Neural progenitor cell (in vitro differentiated cells): ENCODE data around the gene MYL12B. TPM values are rescaled to one million over a fixed set of nuclear protein-coding genes. Genes with fewer than 3 reads are reported as not detected.

Source experiments
- DNase-seq: peaks from one replicate; pipeline ENCODE4 v3.0.0-alpha.2; 2016; ENCODE audit warnings: low spot score
- H2AFZ ChIP-seq: fragments of 200-600 bp; sonication (generic); replicated peaks from 2 replicates; pipeline ENCODE4 v1.6.1; 2016; ENCODE audit warnings: antibody characterized with exemption
- H3F3A ChIP-seq: fragments of 200-600 bp; sonication (generic); 2 replicates; pipeline ENCODE4 v1.6.1; 2016; ENCODE audit warnings: antibody characterized with exemption, low read depth
- H3K27ac ChIP-seq: fragments of 200-600 bp; sonication (generic); 2 replicates; pipeline ENCODE4 v1.5.1; 2016; ENCODE audit warnings: mild to moderate bottlenecking
- H3K27me3 ChIP-seq: fragments of 200-600 bp; sonication (generic); 2 replicates; pipeline ENCODE4 v1.6.1; 2016; ENCODE audit warnings: mild to moderate bottlenecking, moderate library complexity
- H3K36me3 ChIP-seq: fragments of 200-600 bp; sonication (generic); 2 replicates; pipeline ENCODE4 v1.5.1; 2016
- H3K4me1 ChIP-seq: fragments of 200-600 bp; sonication (generic); 2 replicates; pipeline ENCODE4 v1.6.1; 2016; ENCODE audit warnings: mixed run types
- H3K4me2 ChIP-seq: fragments of 200-600 bp; sonication (generic); 2 replicates; pipeline ENCODE4 v1.6.1; 2016
- H3K4me3 ChIP-seq: fragments of 200-600 bp; sonication (generic); 2 replicates; pipeline ENCODE4 v1.5.1; 2016
- H3K79me2 ChIP-seq: fragments of 200-600 bp; sonication (generic); 2 replicates; pipeline ENCODE4 v1.6.1; 2016; ENCODE audit warnings: low read depth
- H3K9ac ChIP-seq: fragments of 200-600 bp; sonication (generic); 2 replicates; pipeline ENCODE4 v1.6.1; 2016
- H3K9me3 ChIP-seq: fragments of 200-600 bp; sonication (generic); 2 replicates; pipeline ENCODE4 v1.5.1; 2016; ENCODE audit warnings: low read depth
- H4K20me1 ChIP-seq: fragments of 200-600 bp; sonication (generic); 2 replicates; pipeline ENCODE4 v1.6.1; 2016; ENCODE audit warnings: low read depth
- H3K27ac Mint-ChIP-seq: 3 replicates; pipeline ENCODE4 v1.8.0; 2021; ENCODE audit warnings: mixed read lengths
- H3K27me3 Mint-ChIP-seq: 2 replicates; pipeline ENCODE4 v1.8.0; 2022; ENCODE audit warnings: low read depth, mild to moderate bottlenecking, inconsistent platforms, moderate library complexity, mixed read lengths; ENCODE audit not compliant: insufficient read depth
- H3K36me3 Mint-ChIP-seq: 3 replicates; pipeline ENCODE4 v1.8.0; 2021; ENCODE audit warnings: mixed read lengths
- H3K4me1 Mint-ChIP-seq: 3 replicates; pipeline ENCODE4 v1.8.0; 2021; ENCODE audit warnings: mixed read lengths
- H3K4me3 Mint-ChIP-seq: 3 replicates; pipeline ENCODE4 v1.8.0; 2021; ENCODE audit warnings: mild to moderate bottlenecking, moderate library complexity, mixed read lengths
- H3K9me3 Mint-ChIP-seq: 3 replicates; pipeline ENCODE4 v1.8.0; 2020; ENCODE audit warnings: mixed read lengths
- EZH2 ChIP-seq: fragments of 200-600 bp; sonication (generic); IDR thresholded peaks from 2 replicates; pipeline ENCODE4 v1.6.1; 2017; ENCODE audit warnings: antibody characterized with exemption, mild to moderate bottlenecking, moderate library complexity
- EZH2phosphoT487 ChIP-seq: fragments of 200-600 bp; sonication (generic); IDR thresholded peaks from 2 replicates; pipeline ENCODE4 v1.6.1; 2017; ENCODE audit warnings: antibody characterized with exemption
- total RNA-seq: library from RNA; depleted of rRNA; stranded (reverse); fragments of >200 nt; gene quantifications from 2 replicates; pipeline ENCODE4 v1.2.3, GENCODE V29; 2015; ENCODE audit warnings: low replicate concordance
- TF ChIP-seq, protein P1 (sequence below): fragments of 200-600 bp; sonication (generic); IDR thresholded peaks from 2 replicates; pipeline ENCODE4 v1.5.1; 2017; ENCODE audit warnings: antibody characterized with exemption, mild to moderate bottlenecking

MYL12B gene
- total RNA-seq, 1 donor from 2014 or later: 152 TPM

DNA sequence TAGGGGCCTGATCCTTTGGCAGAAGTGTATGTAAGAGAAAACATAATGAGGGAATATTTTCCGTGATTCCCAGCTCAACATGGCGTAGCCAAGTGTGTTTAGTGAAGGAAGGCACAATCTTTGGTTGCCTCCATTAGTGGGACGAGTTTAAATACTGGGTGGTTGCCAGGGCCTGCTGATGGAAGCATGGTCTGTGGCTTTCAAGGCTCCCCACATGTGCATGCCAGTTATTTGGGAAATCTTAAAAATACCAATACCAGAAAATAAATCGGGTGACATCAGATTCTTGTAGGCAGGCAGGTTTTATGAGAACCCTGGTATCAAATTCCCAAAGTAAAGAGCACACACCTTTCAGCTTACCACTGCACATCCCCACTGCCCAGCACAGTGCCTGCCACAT is 7.2 kb upstream of the MYL12B start:
- no peak overlapping the region for H3K4me2 ChIP-seq
- Mint-ChIP-seq H3K4me1 (peaks cover 2% of the 10 kb centered on the region), H3K36me3 (peaks cover 16% of the 10 kb centered on the region)

DNA sequence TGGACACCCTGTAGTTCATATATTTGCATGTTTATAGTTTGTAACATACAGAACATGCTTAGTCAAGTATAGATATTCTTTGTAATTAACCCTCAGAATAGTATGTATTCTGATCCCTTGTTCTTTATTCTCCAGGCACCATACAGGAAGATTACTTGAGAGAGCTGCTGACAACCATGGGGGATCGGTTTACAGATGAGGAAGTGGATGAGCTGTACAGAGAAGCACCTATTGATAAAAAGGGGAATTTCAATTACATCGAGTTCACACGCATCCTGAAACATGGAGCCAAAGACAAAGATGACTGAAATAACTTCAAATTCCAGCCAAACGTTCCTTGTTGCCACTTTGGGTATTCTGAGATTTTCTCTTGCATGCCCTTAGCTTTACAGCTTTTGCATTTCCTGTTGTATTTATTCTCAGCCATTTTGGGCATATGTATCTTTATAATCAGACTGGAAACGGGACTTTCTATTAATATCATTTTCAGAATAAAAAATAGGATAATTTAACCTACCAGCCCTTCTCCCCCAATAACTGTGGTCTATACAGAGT is 6.2 kb upstream of the MYL12B start:
- no peak overlapping the region for H3K27ac ChIP-seq
- H3K27ac Mint-ChIP-seq: no peak overlapping the region
- H3K36me3 ChIP-seq: peaks cover 29% of the 10 kb centered on the region
- no peak overlapping the region for H3K4me3 Mint-ChIP-seq
- H2AFZ ChIP-seq: no peak overlapping the region
- H3K4me1 Mint-ChIP-seq: peaks cover 4% of the 10 kb centered on the region
- H3K4me1 ChIP-seq: peaks cover 12% of the 10 kb centered on the region
- TF ChIP-seq, protein P1, sequence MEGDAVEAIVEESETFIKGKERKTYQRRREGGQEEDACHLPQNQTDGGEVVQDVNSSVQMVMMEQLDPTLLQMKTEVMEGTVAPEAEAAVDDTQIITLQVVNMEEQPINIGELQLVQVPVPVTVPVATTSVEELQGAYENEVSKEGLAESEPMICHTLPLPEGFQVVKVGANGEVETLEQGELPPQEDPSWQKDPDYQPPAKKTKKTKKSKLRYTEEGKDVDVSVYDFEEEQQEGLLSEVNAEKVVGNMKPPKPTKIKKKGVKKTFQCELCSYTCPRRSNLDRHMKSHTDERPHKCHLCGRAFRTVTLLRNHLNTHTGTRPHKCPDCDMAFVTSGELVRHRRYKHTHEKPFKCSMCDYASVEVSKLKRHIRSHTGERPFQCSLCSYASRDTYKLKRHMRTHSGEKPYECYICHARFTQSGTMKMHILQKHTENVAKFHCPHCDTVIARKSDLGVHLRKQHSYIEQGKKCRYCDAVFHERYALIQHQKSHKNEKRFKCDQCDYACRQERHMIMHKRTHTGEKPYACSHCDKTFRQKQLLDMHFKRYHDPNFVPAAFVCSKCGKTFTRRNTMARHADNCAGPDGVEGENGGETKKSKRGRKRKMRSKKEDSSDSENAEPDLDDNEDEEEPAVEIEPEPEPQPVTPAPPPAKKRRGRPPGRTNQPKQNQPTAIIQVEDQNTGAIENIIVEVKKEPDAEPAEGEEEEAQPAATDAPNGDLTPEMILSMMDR: no peak
- TF ChIP-seq EZH2 (no peak), EZH2phosphoT487 (no peak)
- H3K79me2 ChIP-seq: peaks cover 28% of the 10 kb centered on the region
- no peaks in the 10 kb centered on the region for H3K9me3 Mint-ChIP-seq
- no peak for DNase-seq
- peaks cover 21% of the 10 kb centered on the region for H4K20me1 ChIP-seq
- H3K27me3 ChIP-seq: no peaks in the 10 kb centered on the region
- no peak overlapping the region for H3K4me3 ChIP-seq
- H3K27me3 Mint-ChIP-seq: no peaks in the 10 kb centered on the region
- no peak overlapping the region for H3K9ac ChIP-seq
- no peak overlapping the region for H3K4me2 ChIP-seq
- no peaks in the 10 kb centered on the region for H3K9me3 ChIP-seq
- peaks cover 53% of the 10 kb centered on the region for H3F3A ChIP-seq
- peaks cover 15% of the 10 kb centered on the region for H3K36me3 Mint-ChIP-seq

More for the DNA sequence above, 7.2 kb upstream of the MYL12B start:
- Histone ChIP-seq H3K4me3 (no peak overlapping the region), H3K9ac (no peak overlapping the region), H3K27me3 (no peaks in the 10 kb centered on the region), H3K27ac (no peak overlapping the region), H4K20me1 (peaks cover 27% of the 10 kb centered on the region), H3K4me1 (peaks cover 8% of the 10 kb centered on the region), H3K79me2 (peaks cover 37% of the 10 kb centered on the region), H3F3A (peaks cover 49% of the 10 kb centered on the region), H3K36me3 (peaks cover 29% of the 10 kb centered on the region), H3K9me3 (no peaks in the 10 kb centered on the region), H2AFZ (no peak overlapping the region)
- H3K4me3 Mint-ChIP-seq: no peak overlapping the region
- DNase-seq: no peak
- no peak overlapping the region for H3K27ac Mint-ChIP-seq
- TF ChIP-seq, protein P1: no peak
- TF ChIP-seq EZH2: no peak
- no peak for TF ChIP-seq EZH2phosphoT487
- no peaks in the 10 kb centered on the region for H3K9me3 Mint-ChIP-seq
- H3K27me3 Mint-ChIP-seq: no peaks in the 10 kb centered on the region

DNA sequence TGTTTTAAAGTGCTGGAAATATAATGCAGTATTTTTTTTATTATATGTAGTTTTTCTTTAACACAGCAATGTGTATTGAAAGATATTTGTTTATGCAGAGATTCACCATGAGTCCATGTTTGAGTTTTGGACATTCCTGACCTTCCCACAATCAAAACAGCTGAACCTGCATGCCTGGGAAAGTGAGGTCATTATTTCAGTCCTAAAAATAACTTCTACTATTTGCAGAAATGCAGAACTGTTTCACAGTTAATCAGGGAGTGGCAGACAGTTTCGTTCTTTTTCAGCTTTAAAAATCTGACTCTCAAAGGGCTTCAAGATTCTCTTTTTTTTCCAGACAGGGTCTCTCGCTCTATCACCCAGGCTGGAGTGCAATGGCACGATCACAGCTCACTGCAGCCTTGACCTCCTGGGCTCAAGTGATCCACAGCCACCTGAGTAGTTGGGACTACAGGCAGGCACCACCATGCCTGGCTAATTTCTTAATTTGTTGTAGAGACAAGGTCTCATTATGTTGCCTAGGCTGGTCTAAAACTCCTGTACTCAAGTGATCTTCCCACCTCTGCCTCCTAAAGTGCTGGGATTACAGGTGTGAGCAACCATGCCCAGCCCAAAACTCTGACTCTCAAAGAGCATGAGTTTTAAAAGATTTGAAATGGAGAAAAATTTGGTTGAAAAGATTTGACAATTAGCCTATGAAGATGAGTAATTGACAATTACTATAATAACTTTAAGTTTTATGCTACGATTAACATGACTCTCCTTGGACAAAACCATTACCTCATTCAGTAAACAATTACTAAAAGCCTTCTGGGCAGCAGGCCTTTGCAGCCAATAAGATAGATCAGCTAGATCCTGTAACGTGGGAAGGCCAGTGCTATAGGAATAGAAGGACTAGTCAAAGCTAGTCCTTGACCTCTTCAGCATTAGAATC is 5.0 kb upstream of the MYL12B start:
- Histone ChIP-seq H2AFZ (no peak overlapping the region), H3F3A (peaks cover 64% of the 10 kb centered on the region), H3K9ac (no peak overlapping the region), H3K9me3 (no peaks in the 10 kb centered on the region), H3K4me1 (peaks cover 9% of the 10 kb centered on the region), H3K79me2 (peaks cover 23% of the 10 kb centered on the region), H3K4me3 (no peak overlapping the region), H3K27me3 (no peaks in the 10 kb centered on the region), H3K27ac (no peak overlapping the region), H4K20me1 (peaks cover 10% of the 10 kb centered on the region), H3K36me3 (peaks cover 29% of the 10 kb centered on the region), H3K4me2 (no peak overlapping the region)
- Mint-ChIP-seq H3K9me3 (no peaks in the 10 kb centered on the region), H3K4me3 (no peak overlapping the region), H3K4me1 (peaks cover 9% of the 10 kb centered on the region), H3K27me3 (no peaks in the 10 kb centered on the region), H3K36me3 (peaks cover 15% of the 10 kb centered on the region), H3K27ac (no peak overlapping the region)
- TF ChIP-seq, protein P1: no peak
- TF ChIP-seq EZH2 (no peak), EZH2phosphoT487 (no peak)
- no peak for DNase-seq
